Mucosa of descending colon (tissue), 3 donors: ENCODE results near the gene PITPNC1. TPM values are rescaled to one million over a fixed set of nuclear protein-coding genes. Genes with fewer than 3 reads are reported as not detected.

Experiments used
- ATAC-seq: fragments of 200-7000 bp; cut with Tn5 transposase; one replicate; pipeline ENCODE4 v1.9.1; 2020; ENCODE audit warnings: mild to moderate bottlenecking, moderate library complexity
- DNase-seq, 3 donors: peaks; one replicate each; pipeline ENCODE4 v3.0.0-alpha.2; 2020
- H3K36me3 ChIP-seq: fragments of 200-600 bp; one replicate; pipeline ENCODE4 v1.8.0; 2021; ENCODE audit warnings: low read depth, mild to moderate bottlenecking
- H3K4me1 ChIP-seq: fragments of 200-600 bp; one replicate; pipeline ENCODE4 v1.8.0; 2021; ENCODE audit warnings: low read depth, mild to moderate bottlenecking
- H3K4me3 ChIP-seq: fragments of 200-600 bp; one replicate; pipeline ENCODE4 v1.8.0; 2021; ENCODE audit warnings: mild to moderate bottlenecking
- H3K9me3 ChIP-seq: fragments of 200-600 bp; one replicate; pipeline ENCODE4 v1.8.0; 2021; ENCODE audit warnings: mild to moderate bottlenecking
- intact Hi-C, 2 donors: fragments of 100-400 bp; cut with DNase I in 1 of 2; cut with micrococcal nuclease in 1 of 2; formaldehyde crosslinking; loops; one replicate each; pipeline versions ENCODE4 v1.11.0 to v1.11.1; 2022; cut with DNase I, micrococcal nuclease
- total RNA-seq, 3 donors: library from RNA; stranded (reverse); fragmentation: NEBNext Ultra II Directional in 2 of 3; extraction: Animal tissue kit (Norgen Biotek cat#: 25700) in 2 of 3; gene quantifications; one replicate each; pipeline versions ENCODE4 v1.2.1 to v1.2.4, GENCODE V29; 2021 to 2023
- TF ChIP-seq, protein P1 (sequence below): fragments of 200-600 bp; IDR thresholded peaks from one replicate; pipeline ENCODE4 v1.8.0; 2022; ENCODE audit warnings: antibody characterized with exemption, mild to moderate bottlenecking
- donor health status: DM: no; HTN: no; CAD: no; lungs with moderate emphysema.
- donor health status: DM: no; HTN: no; CAD: no.
- donor health status: DM: no; HTN: yes; CAD: no.

PITPNC1 gene
- total RNA-seq, 3 donors from 2014 or later, result 10.7 to 11.4 (median 10.9) TPM

GRCh38 chr17:67713169-67713568, 336.1 kb downstream of the PITPNC1 start:
- H3K9me3 ChIP-seq, result no peaks in the 10 kb centered on the region
- no peak for ATAC-seq
- no peak for DNase-seq
- intact Hi-C loops, result no loop called here
- TF ChIP-seq, protein P1, sequence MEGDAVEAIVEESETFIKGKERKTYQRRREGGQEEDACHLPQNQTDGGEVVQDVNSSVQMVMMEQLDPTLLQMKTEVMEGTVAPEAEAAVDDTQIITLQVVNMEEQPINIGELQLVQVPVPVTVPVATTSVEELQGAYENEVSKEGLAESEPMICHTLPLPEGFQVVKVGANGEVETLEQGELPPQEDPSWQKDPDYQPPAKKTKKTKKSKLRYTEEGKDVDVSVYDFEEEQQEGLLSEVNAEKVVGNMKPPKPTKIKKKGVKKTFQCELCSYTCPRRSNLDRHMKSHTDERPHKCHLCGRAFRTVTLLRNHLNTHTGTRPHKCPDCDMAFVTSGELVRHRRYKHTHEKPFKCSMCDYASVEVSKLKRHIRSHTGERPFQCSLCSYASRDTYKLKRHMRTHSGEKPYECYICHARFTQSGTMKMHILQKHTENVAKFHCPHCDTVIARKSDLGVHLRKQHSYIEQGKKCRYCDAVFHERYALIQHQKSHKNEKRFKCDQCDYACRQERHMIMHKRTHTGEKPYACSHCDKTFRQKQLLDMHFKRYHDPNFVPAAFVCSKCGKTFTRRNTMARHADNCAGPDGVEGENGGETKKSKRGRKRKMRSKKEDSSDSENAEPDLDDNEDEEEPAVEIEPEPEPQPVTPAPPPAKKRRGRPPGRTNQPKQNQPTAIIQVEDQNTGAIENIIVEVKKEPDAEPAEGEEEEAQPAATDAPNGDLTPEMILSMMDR, result no peak
- H3K36me3 ChIP-seq, result peaks cover 6% of the 10 kb centered on the region
- no peaks in the 10 kb centered on the region for H3K4me1 ChIP-seq
- H3K4me3 ChIP-seq, result no peak overlapping the region

DNA sequence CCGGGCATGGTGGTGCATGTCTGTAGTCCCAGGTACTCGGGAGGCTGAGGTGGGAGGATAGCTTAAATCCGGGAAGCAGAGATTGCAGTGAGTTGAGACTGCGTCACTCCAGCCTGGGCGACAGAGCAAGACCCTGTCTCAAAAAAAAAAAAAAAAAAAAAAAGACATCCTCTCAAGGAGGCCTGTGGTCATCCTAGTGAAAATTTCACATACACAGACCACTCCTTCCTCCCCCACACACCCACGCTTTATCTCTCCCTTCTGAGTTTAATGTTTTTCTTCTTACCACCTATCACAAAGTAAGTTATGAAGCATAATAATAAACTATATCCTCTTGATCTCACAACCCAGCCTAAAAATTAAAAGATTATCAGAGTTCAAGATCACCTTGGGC, 339.3 kb downstream of the PITPNC1 start:
- H3K4me3 ChIP-seq, result no peak overlapping the region
- DNase-seq (no peak), ATAC-seq (no peak)
- TF ChIP-seq, protein P1, result no peak
- intact Hi-C loops, result no loop called here
- H3K36me3 ChIP-seq, result peaks cover 6% of the 10 kb centered on the region
- no peaks in the 10 kb centered on the region for H3K9me3 ChIP-seq
- peaks cover 13% of the 10 kb centered on the region for H3K4me1 ChIP-seq

GRCh38 chr17:67717192-67717623, 340.1 kb downstream of the PITPNC1 start:
- DNase-seq (no peak), ATAC-seq (no peak)
- H3K4me1 ChIP-seq, result peaks cover 13% of the 10 kb centered on the region
- intact Hi-C loops, result no loop called here
- H3K9me3 ChIP-seq, result no peaks in the 10 kb centered on the region
- H3K4me3 ChIP-seq, result peak overlapping the region; percentile 93
- H3K36me3 ChIP-seq, result peaks cover 6% of the 10 kb centered on the region
- TF ChIP-seq, protein P1, result no peak

DNA sequence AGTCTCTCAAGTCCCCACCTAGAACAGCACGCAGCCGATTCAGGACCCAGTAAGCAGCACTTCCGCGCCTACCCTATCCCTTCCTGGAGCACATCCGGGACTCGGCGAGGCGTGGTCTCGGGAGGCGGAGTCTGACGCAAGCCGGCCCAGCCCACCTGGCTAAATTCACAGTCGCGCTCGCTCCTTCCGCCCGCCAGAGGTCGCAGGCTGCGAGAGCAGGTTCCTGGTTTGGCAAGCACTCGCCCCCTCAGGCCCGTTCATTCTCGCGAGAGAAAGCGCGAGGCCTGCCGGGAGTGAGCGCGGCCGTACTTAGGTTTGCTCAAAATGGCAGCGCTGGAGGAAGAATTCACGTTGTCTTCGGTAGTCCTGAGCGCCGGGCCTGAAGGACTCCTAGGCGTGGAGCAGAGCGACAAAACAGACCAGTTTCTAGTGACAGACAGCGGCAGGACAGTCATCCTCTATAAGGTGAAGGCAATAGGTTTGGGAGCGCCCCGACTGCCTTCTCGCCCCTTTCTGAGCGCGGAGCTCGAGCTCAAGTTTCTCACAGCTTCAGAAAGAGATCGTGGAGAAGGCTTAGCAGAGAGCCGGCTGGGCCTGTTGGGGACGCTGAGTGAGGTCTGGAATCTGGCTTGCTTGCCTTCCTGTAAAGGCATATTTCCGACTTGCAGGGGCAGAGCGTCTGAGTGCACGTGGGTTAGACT, 340.7 kb downstream of the PITPNC1 start, which contains the start of gene NOL11:
Gene NOL11, plus strand, starts transcription at position 313 of the 701 bp plus-strand sequence. Its CDS starts 12 bp downstream, at position 325.
- DNase-seq, result peak; percentile 99 to 100 (median 99)
- H3K4me1 ChIP-seq, result peaks cover 13% of the 10 kb centered on the region
- no peaks in the 10 kb centered on the region for H3K9me3 ChIP-seq
- ATAC-seq, result peak; percentile 100
- intact Hi-C loops, result no loop called here
- peak within 1 kb of the TSS; percentile 93 for H3K4me3 ChIP-seq
- peaks cover 6% of the 10 kb centered on the region for H3K36me3 ChIP-seq
- TF ChIP-seq, protein P1, result peak; percentile 96

DNA sequence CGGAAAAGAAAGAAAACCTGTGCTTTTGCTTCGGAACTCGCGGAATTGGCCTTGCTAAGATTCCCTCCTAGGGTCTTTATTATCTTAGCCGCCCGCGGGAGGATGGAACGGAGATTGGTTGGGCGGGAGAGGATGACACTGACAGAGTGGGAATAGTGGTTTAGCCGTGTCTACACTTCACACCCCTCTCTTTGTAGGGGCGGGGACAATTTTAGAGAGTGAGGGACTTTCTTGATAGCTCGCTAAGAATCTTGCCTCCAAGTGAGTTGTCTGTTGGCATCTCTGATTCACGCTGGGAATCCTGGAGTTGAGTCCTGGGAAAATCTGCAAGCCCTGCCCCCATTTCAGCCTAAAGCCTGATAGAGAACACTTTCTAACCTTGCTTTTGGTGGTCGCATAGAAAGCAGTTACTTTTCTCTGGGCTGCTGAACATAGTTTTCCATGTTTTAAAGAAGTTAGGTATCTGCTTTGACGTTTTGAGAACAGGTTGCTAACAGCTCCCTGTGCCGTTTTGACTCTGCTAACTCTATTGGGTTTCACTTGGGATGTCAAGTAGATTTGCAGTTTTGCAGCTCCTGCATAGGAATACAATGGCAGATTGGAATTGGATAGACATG, 341.4 kb downstream of the PITPNC1 start:
- intact Hi-C loops, result no loop called here
- ATAC-seq (peak; percentile 6), DNase-seq (no peak)
- peak overlapping the region; percentile 93 for H3K4me3 ChIP-seq
- peaks cover 13% of the 10 kb centered on the region for H3K4me1 ChIP-seq
- H3K9me3 ChIP-seq, result no peaks in the 10 kb centered on the region
- TF ChIP-seq, protein P1, result no peak
- H3K36me3 ChIP-seq, result peaks cover 6% of the 10 kb centered on the region
